ENCODE results near the gene KCTD1. TPM values are rescaled to one million over a fixed set of nuclear protein-coding genes. Genes with fewer than 3 reads are reported as not detected.

KCTD1 gene
- total and polyA plus RNA-seq, 10 of the 15 experiments (the other 5 are each of a cell fraction or from before 2014, with no cell fraction given), result 1.5 to 13.4 (median 5.5) TPM

DNA sequence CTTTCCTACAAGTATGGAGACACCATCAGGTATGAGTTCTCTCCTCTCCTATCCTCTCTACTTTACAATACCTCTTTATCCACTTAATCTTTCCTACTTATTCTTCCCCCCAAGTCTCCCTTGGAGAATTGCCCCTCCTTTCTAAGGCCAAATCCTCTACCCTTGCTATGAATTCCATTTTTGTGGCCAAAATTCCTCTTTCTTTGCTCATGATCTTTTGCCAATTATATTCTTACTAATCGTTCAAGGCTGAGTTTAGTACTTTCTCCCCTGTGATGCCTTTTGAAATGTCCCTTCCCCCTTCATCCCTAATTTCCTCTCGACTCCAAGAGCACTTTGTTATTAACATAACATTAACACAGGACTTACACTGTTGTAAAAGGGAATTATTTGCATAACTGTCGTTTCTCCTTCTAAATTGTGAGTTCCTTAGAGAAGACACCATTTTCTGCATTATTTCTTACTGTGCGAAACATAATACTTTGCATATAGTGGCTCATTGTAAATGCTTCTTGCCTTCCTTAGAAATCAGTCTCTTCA lies 133.4 kb downstream of the KCTD1 start (continued):
- TF ChIP-seq, protein P1, sequence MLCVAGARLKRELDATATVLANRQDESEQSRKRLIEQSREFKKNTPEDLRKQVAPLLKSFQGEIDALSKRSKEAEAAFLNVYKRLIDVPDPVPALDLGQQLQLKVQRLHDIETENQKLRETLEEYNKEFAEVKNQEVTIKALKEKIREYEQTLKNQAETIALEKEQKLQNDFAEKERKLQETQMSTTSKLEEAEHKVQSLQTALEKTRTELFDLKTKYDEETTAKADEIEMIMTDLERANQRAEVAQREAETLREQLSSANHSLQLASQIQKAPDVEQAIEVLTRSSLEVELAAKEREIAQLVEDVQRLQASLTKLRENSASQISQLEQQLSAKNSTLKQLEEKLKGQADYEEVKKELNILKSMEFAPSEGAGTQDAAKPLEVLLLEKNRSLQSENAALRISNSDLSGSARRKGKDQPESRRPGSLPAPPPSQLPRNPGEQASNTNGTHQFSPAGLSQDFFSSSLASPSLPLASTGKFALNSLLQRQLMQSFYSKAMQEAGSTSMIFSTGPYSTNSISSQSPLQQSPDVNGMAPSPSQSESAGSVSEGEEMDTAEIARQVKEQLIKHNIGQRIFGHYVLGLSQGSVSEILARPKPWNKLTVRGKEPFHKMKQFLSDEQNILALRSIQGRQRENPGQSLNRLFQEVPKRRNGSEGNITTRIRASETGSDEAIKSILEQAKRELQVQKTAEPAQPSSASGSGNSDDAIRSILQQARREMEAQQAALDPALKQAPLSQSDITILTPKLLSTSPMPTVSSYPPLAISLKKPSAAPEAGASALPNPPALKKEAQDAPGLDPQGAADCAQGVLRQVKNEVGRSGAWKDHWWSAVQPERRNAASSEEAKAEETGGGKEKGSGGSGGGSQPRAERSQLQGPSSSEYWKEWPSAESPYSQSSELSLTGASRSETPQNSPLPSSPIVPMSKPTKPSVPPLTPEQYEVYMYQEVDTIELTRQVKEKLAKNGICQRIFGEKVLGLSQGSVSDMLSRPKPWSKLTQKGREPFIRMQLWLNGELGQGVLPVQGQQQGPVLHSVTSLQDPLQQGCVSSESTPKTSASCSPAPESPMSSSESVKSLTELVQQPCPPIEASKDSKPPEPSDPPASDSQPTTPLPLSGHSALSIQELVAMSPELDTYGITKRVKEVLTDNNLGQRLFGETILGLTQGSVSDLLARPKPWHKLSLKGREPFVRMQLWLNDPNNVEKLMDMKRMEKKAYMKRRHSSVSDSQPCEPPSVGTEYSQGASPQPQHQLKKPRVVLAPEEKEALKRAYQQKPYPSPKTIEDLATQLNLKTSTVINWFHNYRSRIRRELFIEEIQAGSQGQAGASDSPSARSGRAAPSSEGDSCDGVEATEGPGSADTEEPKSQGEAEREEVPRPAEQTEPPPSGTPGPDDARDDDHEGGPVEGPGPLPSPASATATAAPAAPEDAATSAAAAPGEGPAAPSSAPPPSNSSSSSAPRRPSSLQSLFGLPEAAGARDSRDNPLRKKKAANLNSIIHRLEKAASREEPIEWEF (IDR thresholded peaks at IDR 0.05; ENCODE audit: insufficient replicate concordance, low read depth, low read length), result no peak
- TF ChIP-seq, protein P2, sequence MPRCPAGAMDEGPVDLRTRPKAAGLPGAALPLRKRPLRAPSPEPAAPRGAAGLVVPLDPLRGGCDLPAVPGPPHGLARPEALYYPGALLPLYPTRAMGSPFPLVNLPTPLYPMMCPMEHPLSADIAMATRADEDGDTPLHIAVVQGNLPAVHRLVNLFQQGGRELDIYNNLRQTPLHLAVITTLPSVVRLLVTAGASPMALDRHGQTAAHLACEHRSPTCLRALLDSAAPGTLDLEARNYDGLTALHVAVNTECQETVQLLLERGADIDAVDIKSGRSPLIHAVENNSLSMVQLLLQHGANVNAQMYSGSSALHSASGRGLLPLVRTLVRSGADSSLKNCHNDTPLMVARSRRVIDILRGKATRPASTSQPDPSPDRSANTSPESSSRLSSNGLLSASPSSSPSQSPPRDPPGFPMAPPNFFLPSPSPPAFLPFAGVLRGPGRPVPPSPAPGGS (IDR thresholded peaks at IDR 0.05; ENCODE audit: borderline replicate concordance, insufficient read depth, low read depth, low read length, poor library complexity, severe bottlenecking), result no peak

DNA sequence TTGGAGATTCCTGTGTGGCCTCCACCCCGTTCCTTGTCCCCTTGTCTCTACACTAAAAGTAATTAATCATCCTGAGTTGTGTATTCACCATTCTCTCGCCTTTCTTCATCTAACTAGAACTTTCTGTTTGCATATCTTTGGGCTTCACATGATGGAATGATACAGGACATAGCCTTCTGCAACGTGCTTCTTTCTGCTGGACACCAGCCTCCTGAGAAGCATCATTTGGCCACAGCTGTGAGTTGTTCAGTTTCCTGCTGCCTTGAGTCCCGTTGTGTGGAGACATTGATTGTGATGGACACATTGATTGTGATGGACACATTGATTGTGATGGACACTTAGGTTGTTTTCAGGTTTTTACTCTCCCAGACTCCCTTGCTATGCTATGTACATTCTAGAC lies 139.3 kb downstream of the KCTD1 start:
- no peak overlapping the region for H3K27ac ChIP-seq (ENCODE audit: control insufficient read depth, insufficient read depth)
- ChIA-PET CTCF (no interaction called here), POLR2A (no interaction called here), SMC1A (ENCODE audit: uncharacterized antibody, unreplicated experiment) (interaction anchor here (0.9 to 1.1 kb wide), 2 partner anchors 25 to 52 kb away, joined by 3 read pairs; no protein-coding TSS in a partner anchor), RAD21 (ENCODE audit: unreplicated experiment) (no interaction called here)
- H3K79me2 ChIP-seq (ENCODE audit: control insufficient read depth, insufficient read depth, low read length), result no peaks in the 10 kb centered on the region
- WGBS (ENCODE audit: insufficient coverage, insufficient replicate concordance, low lambda C conversion rate, missing lambda C conversion rate), result 86% methylated on average over 4 of the region's 4 CpGs
- no peak overlapping the region for H3K4me3 ChIP-seq
- H3K36me3 ChIP-seq (ENCODE audit: control insufficient read depth in 2 of 2, insufficient read depth in 2 of 2, low read length in 1 of 2), result no peaks in the 10 kb centered on the region
- no peak overlapping the region for H3K4me2 ChIP-seq (ENCODE audit: control insufficient read depth, insufficient read depth)
- FAIRE-seq, result no peak
- no peak overlapping the region for H3K9ac ChIP-seq (ENCODE audit: control insufficient read depth, insufficient read depth, low read length)
- no peaks in the 10 kb centered on the region for H3K27me3 ChIP-seq (replicated peaks in 1 of 2; ENCODE audit: control insufficient read depth in 2 of 2, insufficient read depth in 2 of 2, low read length in 1 of 2)
- no peak for TF ChIP-seq CHD4 (IDR thresholded peaks at IDR 0.05)
- no peak for TF ChIP-seq EZH2 (IDR thresholded peaks at IDR 0.05; ENCODE audit: borderline replicate concordance, control insufficient read depth, low read depth, low read length)
- TF ChIP-seq, protein P3, sequence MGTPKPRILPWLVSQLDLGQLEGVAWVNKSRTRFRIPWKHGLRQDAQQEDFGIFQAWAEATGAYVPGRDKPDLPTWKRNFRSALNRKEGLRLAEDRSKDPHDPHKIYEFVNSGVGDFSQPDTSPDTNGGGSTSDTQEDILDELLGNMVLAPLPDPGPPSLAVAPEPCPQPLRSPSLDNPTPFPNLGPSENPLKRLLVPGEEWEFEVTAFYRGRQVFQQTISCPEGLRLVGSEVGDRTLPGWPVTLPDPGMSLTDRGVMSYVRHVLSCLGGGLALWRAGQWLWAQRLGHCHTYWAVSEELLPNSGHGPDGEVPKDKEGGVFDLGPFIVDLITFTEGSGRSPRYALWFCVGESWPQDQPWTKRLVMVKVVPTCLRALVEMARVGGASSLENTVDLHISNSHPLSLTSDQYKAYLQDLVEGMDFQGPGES (IDR thresholded peaks at IDR 0.05), result no peak
- TF ChIP-seq, protein P4, sequence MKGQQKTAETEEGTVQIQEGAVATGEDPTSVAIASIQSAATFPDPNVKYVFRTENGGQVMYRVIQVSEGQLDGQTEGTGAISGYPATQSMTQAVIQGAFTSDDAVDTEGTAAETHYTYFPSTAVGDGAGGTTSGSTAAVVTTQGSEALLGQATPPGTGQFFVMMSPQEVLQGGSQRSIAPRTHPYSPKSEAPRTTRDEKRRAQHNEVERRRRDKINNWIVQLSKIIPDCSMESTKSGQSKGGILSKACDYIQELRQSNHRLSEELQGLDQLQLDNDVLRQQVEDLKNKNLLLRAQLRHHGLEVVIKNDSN (IDR thresholded peaks at IDR 0.05; ENCODE audit: borderline replicate concordance, extremely low read length, insufficient read depth, low read depth, low read length), result no peak
- no peak for TF ChIP-seq YY1 (IDR thresholded peaks at IDR 0.05; ENCODE audit: low read depth, low read length)
- no peak for TF ChIP-seq ZBED1 (IDR thresholded peaks at IDR 0.05; ENCODE audit: borderline replicate concordance)
- no peak for TF ChIP-seq RAD51 (IDR thresholded peaks at IDR 0.05)
- no peak for TF ChIP-seq NR2C2 (IDR thresholded peaks at IDR 0.05; ENCODE audit: borderline replicate concordance, control insufficient read depth, insufficient read length, low read depth)
- no peak for TF ChIP-seq MXI1 (IDR thresholded peaks at IDR 0.05; ENCODE audit: low read depth, low read length)
- no peak for TF ChIP-seq NR2F1 (conservative IDR thresholded peaks at IDR 0.05)
- TF ChIP-seq EP300 (IDR thresholded peaks at IDR 0.05; ENCODE audit: borderline replicate concordance in 1 of 2, control insufficient read depth in 1 of 2, low read depth in 2 of 2, low read length in 2 of 2), result no peak
- no peaks in the 10 kb centered on the region for H3K9me3 ChIP-seq (replicated peaks; ENCODE audit: control insufficient read depth, insufficient read depth, low read length)
- BruUV-seq (replicated peaks), result no TSS peak
- peaks cover 5% of the 10 kb centered on the region; the same call in 1 of the 2 replicates for H3K4me1 ChIP-seq (ENCODE audit: control insufficient read depth, insufficient read depth, low read length)
- no peak for DNase-seq (ENCODE audit: low read depth, low spot score)
- H2AFZ ChIP-seq (ENCODE audit: control insufficient read depth, low read depth, low read length), result no peak overlapping the region
- in situ Hi-C loops (cut with MboI), result loop anchor here (5.0 to 25.0 kb wide), 2 partner anchors 238 to 578 kb away; no protein-coding TSS in a partner anchor
- no peaks in the 10 kb centered on the region for H4K20me1 ChIP-seq (ENCODE audit: control insufficient read depth, insufficient read depth)
- no peak for ATAC-seq
- intact Hi-C loops (cut with micrococcal nuclease; ENCODE audit: unreplicated experiment), result loop anchor here (5.0 kb wide), 1 partner anchor 138 kb away; the partner anchor contains the start of gene KCTD1
